Measurements from ENCODE around the gene FNDC3B.
A peak's percentile ranks its signal among the peaks of the same experiment; 100 is the strongest.
"Not testable (repeated sequence)": the region's sequence is repeated elsewhere in the genome, so short reads cannot be mapped to it uniquely, and the experiment has no call there.

The FNDC3B gene

GRCh38 chr3:172039436-172040077 is at the start of gene FNDC3B:
Gene FNDC3B, plus strand, starts transcription at chr3:172039578. Its CDS starts 72,902 bp downstream, at chr3:172112480.
- Histone ChIP-seq H3K27ac (ENCODE audit: low read depth, low read length) (peak within 1 kb of the TSS; percentile 99), H3K9me3 (ENCODE audit: control insufficient read depth in 5 of 5, low read length in 5 of 5) (no peaks in the 10 kb centered on the region), H3K9ac (ENCODE audit: low read length in 5 of 5) (peak within 1 kb of the TSS; percentile 48 to 100 (median 99)), H3K36me3 (ENCODE audit: control insufficient read depth in 5 of 5, insufficient read depth in 5 of 5, low read length in 5 of 5) (peaks cover 0 to 4% (median 0%) of the 10 kb centered on the region in 5 donors), H3K27me3 (ENCODE audit: control insufficient read depth in 5 of 5, insufficient read depth in 4 of 5, low read length in 5 of 5) (no peaks in the 10 kb centered on the region), H3K4me3 (ENCODE audit: low read depth in 1 of 5, low read length in 5 of 5) (peak within 1 kb of the TSS; percentile 75 to 88 (median 86)), H3K4me1 (ENCODE audit: control insufficient read depth in 5 of 5, insufficient read depth in 5 of 5, low read length in 5 of 5) (peaks cover 0 to 38% (median 33%) of the 10 kb centered on the region in 5 donors)

GRCh38 chr3:171990239-171990638 is 49.1 kb upstream of the FNDC3B start:
- H3K27ac ChIP-seq (ENCODE audit: low read depth, low read length); H3K27me3 ChIP-seq (ENCODE audit: control insufficient read depth in 5 of 5, insufficient read depth in 4 of 5, low read length in 5 of 5); H3K36me3 ChIP-seq (ENCODE audit: control insufficient read depth in 5 of 5, insufficient read depth in 5 of 5, low read length in 5 of 5); H3K9me3 ChIP-seq (ENCODE audit: control insufficient read depth in 5 of 5, low read length in 5 of 5); H3K9ac ChIP-seq (ENCODE audit: low read length in 5 of 5); H3K4me3 ChIP-seq (ENCODE audit: low read depth in 1 of 5, low read length in 5 of 5): not testable (repeated sequence)
- peaks cover 0 to 16% (median 4%) of the 10 kb centered on the region in 5 donors for H3K4me1 ChIP-seq (ENCODE audit: control insufficient read depth in 5 of 5, insufficient read depth in 5 of 5, low read length in 5 of 5)

GRCh38 chr3:171991166-171991565 is 48.2 kb upstream of the FNDC3B start:
- no peaks in the 10 kb centered on the region for H3K36me3 ChIP-seq (ENCODE audit: control insufficient read depth in 5 of 5, insufficient read depth in 5 of 5, low read length in 5 of 5)
- no peaks in the 10 kb centered on the region for H3K27me3 ChIP-seq (ENCODE audit: control insufficient read depth in 5 of 5, insufficient read depth in 4 of 5, low read length in 5 of 5)
- H3K4me1 ChIP-seq (ENCODE audit: control insufficient read depth in 5 of 5, insufficient read depth in 5 of 5, low read length in 5 of 5): peaks cover 0 to 8% (median under 1%) of the 10 kb centered on the region in 5 donors
- no peak overlapping the region for H3K9ac ChIP-seq (ENCODE audit: low read length in 5 of 5)
- H3K4me3 ChIP-seq (ENCODE audit: low read depth in 1 of 5, low read length in 5 of 5): no peak overlapping the region
- no peak overlapping the region for H3K27ac ChIP-seq (ENCODE audit: low read depth, low read length)
- H3K9me3 ChIP-seq (ENCODE audit: control insufficient read depth in 5 of 5, low read length in 5 of 5): peaks cover 0 to 2% (median 0%) of the 10 kb centered on the region in 5 donors

- H3K9me3 ChIP-seq (ENCODE audit: control insufficient read depth in 5 of 5, low read length in 5 of 5): peaks cover 0 to 3% (median 0%) of the 10 kb centered on the region in 5 donors
- no peak overlapping the region for H3K9ac ChIP-seq (ENCODE audit: low read length in 5 of 5)
- H3K36me3 ChIP-seq (ENCODE audit: control insufficient read depth in 5 of 5, insufficient read depth in 5 of 5, low read length in 5 of 5): no peaks in the 10 kb centered on the region
- no peaks in the 10 kb centered on the region for H3K4me1 ChIP-seq (ENCODE audit: control insufficient read depth in 5 of 5, insufficient read depth in 5 of 5, low read length in 5 of 5)
- no peak overlapping the region for H3K4me3 ChIP-seq (ENCODE audit: low read depth in 1 of 5, low read length in 5 of 5)
- H3K27ac ChIP-seq (ENCODE audit: low read depth, low read length): no peak overlapping the region
- no peaks in the 10 kb centered on the region for H3K27me3 ChIP-seq (ENCODE audit: control insufficient read depth in 5 of 5, insufficient read depth in 4 of 5, low read length in 5 of 5)
These were observed 44.5 kb upstream of the FNDC3B start for GRCh38 chr3:171994646-171995428.

- H3K27ac ChIP-seq (ENCODE audit: low read depth, low read length): no peak overlapping the region
- H3K36me3 ChIP-seq (ENCODE audit: control insufficient read depth in 5 of 5, insufficient read depth in 5 of 5, low read length in 5 of 5): no peaks in the 10 kb centered on the region
- H3K9ac ChIP-seq (ENCODE audit: low read length in 5 of 5): no peak overlapping the region
- H3K4me1 ChIP-seq (ENCODE audit: control insufficient read depth in 5 of 5, insufficient read depth in 5 of 5, low read length in 5 of 5): peaks cover 0 to 2% (median 0%) of the 10 kb centered on the region in 5 donors
- peaks cover 0 to 3% (median 0%) of the 10 kb centered on the region in 5 donors for H3K9me3 ChIP-seq (ENCODE audit: control insufficient read depth in 5 of 5, low read length in 5 of 5)
- H3K4me3 ChIP-seq (ENCODE audit: low read depth in 1 of 5, low read length in 5 of 5): no peak overlapping the region
- H3K27me3 ChIP-seq (ENCODE audit: control insufficient read depth in 5 of 5, insufficient read depth in 4 of 5, low read length in 5 of 5): no peaks in the 10 kb centered on the region
These were observed 43.9 kb upstream of the FNDC3B start for GRCh38 chr3:171995486-171995885.

- Histone ChIP-seq H3K4me1 (ENCODE audit: control insufficient read depth in 5 of 5, insufficient read depth in 5 of 5, low read length in 5 of 5) (peaks cover 0 to 8% (median 0%) of the 10 kb centered on the region in 5 donors), H3K9ac (ENCODE audit: low read length in 5 of 5) (no peak overlapping the region), H3K36me3 (ENCODE audit: control insufficient read depth in 5 of 5, insufficient read depth in 5 of 5, low read length in 5 of 5) (no peaks in the 10 kb centered on the region), H3K4me3 (ENCODE audit: low read depth in 1 of 5, low read length in 5 of 5) (no peak overlapping the region), H3K9me3 (ENCODE audit: control insufficient read depth in 5 of 5, low read length in 5 of 5) (peaks cover 0 to 3% (median 0%) of the 10 kb centered on the region in 5 donors), H3K27ac (ENCODE audit: low read depth, low read length) (no peak overlapping the region), H3K27me3 (ENCODE audit: control insufficient read depth in 5 of 5, insufficient read depth in 4 of 5, low read length in 5 of 5) (no peaks in the 10 kb centered on the region)
These were observed 43.1 kb upstream of the FNDC3B start for GRCh38 chr3:171996178-171996817.

GRCh38 chr3:171998731-171999130 is 40.6 kb upstream of the FNDC3B start:
- H3K27me3 ChIP-seq (ENCODE audit: control insufficient read depth in 5 of 5, insufficient read depth in 4 of 5, low read length in 5 of 5); H3K9me3 ChIP-seq (ENCODE audit: control insufficient read depth in 5 of 5, low read length in 5 of 5); H3K4me1 ChIP-seq (ENCODE audit: control insufficient read depth in 5 of 5, insufficient read depth in 5 of 5, low read length in 5 of 5); H3K4me3 ChIP-seq (ENCODE audit: low read depth in 1 of 5, low read length in 5 of 5); H3K36me3 ChIP-seq (ENCODE audit: control insufficient read depth in 5 of 5, insufficient read depth in 5 of 5, low read length in 5 of 5); H3K9ac ChIP-seq (ENCODE audit: low read length in 5 of 5); H3K27ac ChIP-seq (ENCODE audit: low read depth, low read length): not testable (repeated sequence)

GRCh38 chr3:172001616-172002015 is 37.8 kb upstream of the FNDC3B start:
- H3K27me3 ChIP-seq (ENCODE audit: control insufficient read depth in 5 of 5, insufficient read depth in 4 of 5, low read length in 5 of 5); H3K9me3 ChIP-seq (ENCODE audit: control insufficient read depth in 5 of 5, low read length in 5 of 5); H3K4me1 ChIP-seq (ENCODE audit: control insufficient read depth in 5 of 5, insufficient read depth in 5 of 5, low read length in 5 of 5); H3K36me3 ChIP-seq (ENCODE audit: control insufficient read depth in 5 of 5, insufficient read depth in 5 of 5, low read length in 5 of 5); H3K27ac ChIP-seq (ENCODE audit: low read depth, low read length); H3K4me3 ChIP-seq (ENCODE audit: low read depth in 1 of 5, low read length in 5 of 5); H3K9ac ChIP-seq (ENCODE audit: low read length in 5 of 5): not testable (repeated sequence)

GRCh38 chr3:172002512-172003078 is 36.8 kb upstream of the FNDC3B start:
- Histone ChIP-seq H3K9ac (ENCODE audit: low read length in 5 of 5) (no peak overlapping the region), H3K36me3 (ENCODE audit: control insufficient read depth in 5 of 5, insufficient read depth in 5 of 5, low read length in 5 of 5) (no peaks in the 10 kb centered on the region), H3K4me3 (ENCODE audit: low read depth in 1 of 5, low read length in 5 of 5) (no peak overlapping the region), H3K27ac (ENCODE audit: low read depth, low read length) (no peak overlapping the region), H3K9me3 (ENCODE audit: control insufficient read depth in 5 of 5, low read length in 5 of 5) (no peaks in the 10 kb centered on the region), H3K27me3 (ENCODE audit: control insufficient read depth in 5 of 5, insufficient read depth in 4 of 5, low read length in 5 of 5) (no peaks in the 10 kb centered on the region), H3K4me1 (ENCODE audit: control insufficient read depth in 5 of 5, insufficient read depth in 5 of 5, low read length in 5 of 5) (peaks cover 0 to 8% (median 6%) of the 10 kb centered on the region in 5 donors)

GRCh38 chr3:172003146-172003545 is 36.2 kb upstream of the FNDC3B start:
- H3K4me3 ChIP-seq (ENCODE audit: low read depth in 1 of 5, low read length in 5 of 5): no peak overlapping the region
- no peaks in the 10 kb centered on the region for H3K36me3 ChIP-seq (ENCODE audit: control insufficient read depth in 5 of 5, insufficient read depth in 5 of 5, low read length in 5 of 5)
- H3K27ac ChIP-seq (ENCODE audit: low read depth, low read length): no peak overlapping the region
- no peaks in the 10 kb centered on the region for H3K27me3 ChIP-seq (ENCODE audit: control insufficient read depth in 5 of 5, insufficient read depth in 4 of 5, low read length in 5 of 5)
- H3K9me3 ChIP-seq (ENCODE audit: control insufficient read depth in 5 of 5, low read length in 5 of 5): no peaks in the 10 kb centered on the region
- H3K9ac ChIP-seq (ENCODE audit: low read length in 5 of 5): no peak overlapping the region
- peaks cover 0 to 8% (median 6%) of the 10 kb centered on the region in 5 donors for H3K4me1 ChIP-seq (ENCODE audit: control insufficient read depth in 5 of 5, insufficient read depth in 5 of 5, low read length in 5 of 5)
